SK-N-SH (cell line): ENCODE measurements around the gene SDF2L1. TPM values are rescaled to one million over a fixed set of nuclear protein-coding genes. Genes with fewer than 3 reads are reported as not detected.

Experiments used
- CTCF ChIA-PET: fragments of 300-600, 350-600 bp; formaldehyde crosslinking; extraction: SDS; loops from one replicate; lab custom pipeline; 2021; lab: Yijun Ruan, JAX
- POLR2A ChIA-PET: fragments of 350-600 bp; sonication (Branson Sonifier 250); formaldehyde crosslinking; extraction: SDS; loops from one replicate; lab custom pipeline; 2020; ENCODE audit warnings: antibody characterized with exemption, inconsistent platforms; lab: Yijun Ruan, JAX
- DNase-seq: peaks from one replicate; pipeline ENCODE4 v3.0.0; 2012
- H2AFZ ChIP-seq: fragments of 200-600 bp; sonication (generic); 2 replicates; pipeline ENCODE4 v1.8.1; 2016; ENCODE audit warnings: antibody characterized with exemption, mild to moderate bottlenecking, low read depth
- H3F3A ChIP-seq: fragments of 200-600 bp; sonication (generic); replicated peaks from 2 replicates; pipeline ENCODE3; 2016; ENCODE audit warnings: antibody characterized with exemption, mild to moderate bottlenecking; ENCODE audit not compliant: insufficient read depth
- H3K27ac ChIP-seq, 2 experiments: fragments of 200-500 bp in 1 of 2; fragments of 200-600 bp in 1 of 2; sonication (Bioruptor generic) in 1 of 2; sonication (generic), shearing (Covaris generic) in 1 of 2; 2 replicates each; pipeline versions ENCODE4 v1.5.1 to v1.6.1; 2014 to 2016; ENCODE audit warnings: low read depth in 2 of 2, inconsistent platforms in 1 of 2, low read length in 1 of 2, mild to moderate bottlenecking in 1 of 2, mixed read lengths in 1 of 2
- H3K27me3 ChIP-seq: fragments of 200-600 bp; sonication (generic), shearing (Covaris generic); 2 replicates; pipeline ENCODE4 v1.6.1; 2016; ENCODE audit warnings: mixed run types; ENCODE audit not compliant: insufficient read depth
- H3K36me3 ChIP-seq, 2 experiments: fragments of 200-500 bp in 1 of 2; fragments of 200-600 bp in 1 of 2; sonication (Bioruptor generic) in 1 of 2; sonication (generic) in 1 of 2; replicated peaks in 1 of 2; 2 replicates each; pipeline versions ENCODE3 to v1.5.1; 2014 to 2016; ENCODE audit warnings: low read length in 1 of 2, mild to moderate bottlenecking in 1 of 2; ENCODE audit not compliant: insufficient read depth in 2 of 2, control insufficient read depth in 1 of 2
- H3K4me1 ChIP-seq, 2 experiments: fragments of 200-500 bp in 1 of 2; fragments of 200-600 bp in 1 of 2; sonication (Bioruptor generic) in 1 of 2; sonication (generic), shearing (Covaris generic) in 1 of 2; 2 replicates each; pipeline versions ENCODE4 v1.5.1 to v1.6.1; 2014 to 2016; ENCODE audit warnings: low read depth in 1 of 2, low read length in 1 of 2, mixed run types in 1 of 2; ENCODE audit not compliant: insufficient read depth in 2 of 2, control insufficient read depth in 1 of 2
- H3K4me2 ChIP-seq: fragments of 200-600 bp; sonication (generic), shearing (Covaris generic); 2 replicates; pipeline ENCODE4 v1.6.1; 2017; ENCODE audit warnings: mixed run types
- H3K4me3 ChIP-seq, 2 experiments: fragments of 200-500 bp in 1 of 2; fragments of 200-600 bp in 1 of 2; sonication (Bioruptor generic) in 1 of 2; sonication (generic), shearing (Covaris generic) in 1 of 2; 2 replicates each; pipeline versions ENCODE4 v1.5.1 to v1.8.1; 2014 to 2016; ENCODE audit warnings: low read depth in 2 of 2, inconsistent platforms in 1 of 2, low read length in 1 of 2, mild to moderate bottlenecking in 1 of 2, mixed read lengths in 1 of 2, moderate library complexity in 1 of 2
- H3K79me2 ChIP-seq: fragments of 200-600 bp; sonication (generic); 2 replicates; pipeline ENCODE4 v1.8.1; 2017; ENCODE audit warnings: mild to moderate bottlenecking; ENCODE audit not compliant: insufficient read depth
- H3K9ac ChIP-seq: fragments of 200-600 bp; sonication (generic); 2 replicates; pipeline ENCODE4 v1.6.1; 2017; ENCODE audit warnings: mixed run types
- H3K9me2 ChIP-seq: fragments of 200-600 bp; sonication (generic); 2 replicates; pipeline ENCODE4 v1.6.1; 2017; ENCODE audit warnings: mixed run types
- H3K9me3 ChIP-seq: fragments of 200-600 bp; sonication (generic); 2 replicates; pipeline ENCODE4 v1.6.1; 2017; ENCODE audit warnings: mixed run types, mild to moderate bottlenecking, moderate library complexity
- H4K20me1 ChIP-seq: fragments of 200-600 bp; sonication (generic); 2 replicates; pipeline ENCODE4 v1.6.1; 2017; ENCODE audit warnings: mild to moderate bottlenecking, mixed run types; ENCODE audit not compliant: insufficient read depth
- ELF1 ChIP-seq: IDR thresholded peaks from 2 replicates; pipeline ENCODE4 v1.4.0; 2012
- EP300 ChIP-seq, 2 experiments: IDR thresholded peaks; 2 replicates each; pipeline versions ENCODE4 v1.4.0 to v1.6.1; 2012; ENCODE audit warnings: borderline replicate concordance in 1 of 2, low read depth in 1 of 2, low read length in 1 of 2
- EZH2phosphoT487 ChIP-seq: fragments of 200-600 bp; sonication (generic); IDR thresholded peaks from 2 replicates; pipeline ENCODE4 v1.6.1; 2017; ENCODE audit warnings: low read depth, mixed run types, mild to moderate bottlenecking, antibody characterized with exemption, moderate library complexity, borderline replicate concordance
- FOSL2 ChIP-seq: IDR thresholded peaks from 2 replicates; pipeline ENCODE4 v1.4.0; 2012; ENCODE audit warnings: low read depth, mild to moderate bottlenecking, moderate library complexity, borderline replicate concordance
- FOXJ3 ChIP-seq: sonication (generic); formaldehyde crosslinking; IDR thresholded peaks from 2 replicates; pipeline ENCODE4 v1.5.1; 2020; ENCODE audit warnings: mild to moderate bottlenecking, missing genetic modification reagents
- FOXM1 ChIP-seq: IDR thresholded peaks from 2 replicates; pipeline ENCODE4 v1.4.0; 2012; ENCODE audit warnings: low read depth, mild to moderate bottlenecking
- GABPA ChIP-seq: IDR thresholded peaks from 2 replicates; pipeline ENCODE4 v1.4.0; 2012; ENCODE audit warnings: low read depth, mild to moderate bottlenecking
- GATA2 ChIP-seq: sonication (generic); formaldehyde crosslinking; IDR thresholded peaks from 2 replicates; pipeline ENCODE4 v1.5.0; 2020; ENCODE audit warnings: mild to moderate bottlenecking, missing genetic modification reagents
- JUND ChIP-seq: IDR thresholded peaks from 2 replicates; pipeline ENCODE4 v1.4.0; 2012
- MEF2A ChIP-seq: IDR thresholded peaks from 2 replicates; pipeline ENCODE4 v1.4.0; 2012; ENCODE audit warnings: low read depth, borderline replicate concordance
- MXI1 ChIP-seq: IDR thresholded peaks from 2 replicates; pipeline ENCODE4 v1.6.1; 2012; ENCODE audit warnings: mild to moderate bottlenecking, low read depth, low read length, improper control_type of control experiment
- NRF1 ChIP-seq: IDR thresholded peaks from 2 replicates; pipeline ENCODE4 v1.6.1; 2012; ENCODE audit warnings: low read depth, mild to moderate bottlenecking, low read length
- POLR2AphosphoS5 ChIP-seq: IDR thresholded peaks from 2 replicates; pipeline ENCODE4 v1.6.1; 2012; ENCODE audit warnings: low read depth, low read length
- RAD21 ChIP-seq: IDR thresholded peaks from 2 replicates; pipeline ENCODE4 v1.6.1; 2012; ENCODE audit warnings: mild to moderate bottlenecking, low read length
- RCOR1 ChIP-seq: fragments of 150-350 bp; IDR thresholded peaks from 2 replicates; pipeline ENCODE4 v1.6.1; 2017; ENCODE audit warnings: antibody characterized with exemption, low read length
- RXRA ChIP-seq: IDR thresholded peaks from 2 replicates; pipeline ENCODE4 v1.4.0; 2012; ENCODE audit warnings: low read depth, mild to moderate bottlenecking, borderline replicate concordance
- SIN3A ChIP-seq: IDR thresholded peaks from 2 replicates; pipeline ENCODE4 v1.6.1; 2012; ENCODE audit warnings: low read depth, mild to moderate bottlenecking, low read length, moderate library complexity, borderline replicate concordance
- SMC3 ChIP-seq: IDR thresholded peaks from 2 replicates; pipeline ENCODE4 v1.6.1; 2012; ENCODE audit warnings: low read depth, low read length, improper control_type of control experiment
- TAF1 ChIP-seq: IDR thresholded peaks from 2 replicates; pipeline ENCODE4 v1.6.1; 2012; ENCODE audit warnings: low read depth, mild to moderate bottlenecking, low read length, moderate library complexity, borderline replicate concordance
- TCF12 ChIP-seq: IDR thresholded peaks from 2 replicates; pipeline ENCODE4 v1.4.0; 2012
- TEAD4 ChIP-seq: IDR thresholded peaks from 2 replicates; pipeline ENCODE4 v1.4.0; 2012; ENCODE audit warnings: mild to moderate bottlenecking, borderline replicate concordance; ENCODE audit not compliant: insufficient read depth
- YY1 ChIP-seq: IDR thresholded peaks from 2 replicates; pipeline ENCODE4 v1.4.0; 2012; ENCODE audit warnings: low read depth, mild to moderate bottlenecking
- WGBS: methylation state at CpG from one replicate; pipeline ENCODE4 v1.1.6; 2017; ENCODE audit warnings: low lambda C conversion rate; 5-methylcytosine and 5-hydroxymethylcytosine counted together
- polyA plus RNA-seq, 3 experiments: library from polyadenylated mRNA; depleted of rRNA; stranded (reverse); fragments of >200 nt; gene quantifications; 2 replicates each; pipeline ENCODE4 v1.2.3, GENCODE V29; 2012
- TF ChIP-seq, protein P1 (sequence below): fragments of 200-600 bp; sonication (generic); IDR thresholded peaks from 2 replicates; pipeline ENCODE4 v1.6.1; 2017; ENCODE audit warnings: antibody characterized with exemption, mild to moderate bottlenecking, moderate library complexity
- TF ChIP-seq, protein P2 (sequence below): IDR thresholded peaks from 2 replicates; pipeline ENCODE4 v1.4.0; 2012; ENCODE audit warnings: low read depth, borderline replicate concordance
- TF ChIP-seq, protein P3 (sequence below): IDR thresholded peaks from 2 replicates; pipeline ENCODE4 v1.4.0; 2012; ENCODE audit warnings: low read depth
- TF ChIP-seq, protein P4 (sequence below): fragments of 150-350 bp; IDR thresholded peaks from 2 replicates; pipeline ENCODE4 v1.6.1; 2016; ENCODE audit warnings: mild to moderate bottlenecking, low read depth, low read length
- TF ChIP-seq, protein P5 (sequence below): fragments of 150-350 bp; IDR thresholded peaks from 2 replicates; pipeline ENCODE4 v1.6.1; 2017; ENCODE audit warnings: antibody characterized with exemption, low read length, low read depth, borderline replicate concordance
- TF ChIP-seq, protein P6 (sequence below): IDR thresholded peaks from 2 replicates; pipeline ENCODE4 v1.4.0; 2012; ENCODE audit warnings: low read depth, borderline replicate concordance

Gene SDF2L1
- polyA plus RNA-seq, 1 of the 3 experiments (the other 2 are of a cell fraction) = 60.9 TPM

DNA sequence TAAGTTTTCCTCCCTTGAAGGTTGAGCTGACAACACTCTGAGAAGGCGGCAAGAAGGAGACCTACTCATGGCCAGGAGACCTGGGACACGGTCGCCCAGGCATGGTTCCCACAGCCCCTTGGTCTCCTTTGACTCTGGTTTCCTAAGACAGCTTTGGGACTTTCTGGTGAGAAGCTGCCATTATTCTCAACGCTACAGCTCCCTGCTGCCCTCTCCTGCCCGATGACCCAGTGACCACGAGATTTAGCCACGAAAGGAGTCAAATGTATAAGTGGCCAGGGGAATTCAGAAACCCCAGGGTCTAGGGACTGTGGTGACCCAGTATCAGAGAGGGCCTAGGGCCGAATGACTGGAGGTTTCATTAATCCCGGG, 699 bp upstream of the SDF2L1 start:
- H3K4me2 ChIP-seq = peak overlapping the region; percentile 97
- TF ChIP-seq RCOR1 (no peak), RAD21 (peak; percentile 61), FOSL2 (no peak), TEAD4 (no peak), EZH2phosphoT487 (no peak), POLR2AphosphoS5 (no peak), GABPA (no peak), RXRA (no peak), MXI1 (peak; percentile 83; the same call in 1 of the 2 replicates), JUND (no peak), ELF1 (no peak), TAF1 (no peak), NRF1 (no peak), MEF2A (no peak), EP300 (IDR thresholded peaks at IDR 0.05; ENCODE audit: borderline replicate concordance in 1 of 2, low read depth in 1 of 2, low read length in 1 of 2) (no peak), FOXJ3 (CRISPR knock-in tag) (no peak), FOXM1 (no peak), TCF12 (no peak), YY1 (no peak), SMC3 (peak; percentile 36), GATA2 (no peak), SIN3A (no peak)
- TF ChIP-seq, protein P1, sequence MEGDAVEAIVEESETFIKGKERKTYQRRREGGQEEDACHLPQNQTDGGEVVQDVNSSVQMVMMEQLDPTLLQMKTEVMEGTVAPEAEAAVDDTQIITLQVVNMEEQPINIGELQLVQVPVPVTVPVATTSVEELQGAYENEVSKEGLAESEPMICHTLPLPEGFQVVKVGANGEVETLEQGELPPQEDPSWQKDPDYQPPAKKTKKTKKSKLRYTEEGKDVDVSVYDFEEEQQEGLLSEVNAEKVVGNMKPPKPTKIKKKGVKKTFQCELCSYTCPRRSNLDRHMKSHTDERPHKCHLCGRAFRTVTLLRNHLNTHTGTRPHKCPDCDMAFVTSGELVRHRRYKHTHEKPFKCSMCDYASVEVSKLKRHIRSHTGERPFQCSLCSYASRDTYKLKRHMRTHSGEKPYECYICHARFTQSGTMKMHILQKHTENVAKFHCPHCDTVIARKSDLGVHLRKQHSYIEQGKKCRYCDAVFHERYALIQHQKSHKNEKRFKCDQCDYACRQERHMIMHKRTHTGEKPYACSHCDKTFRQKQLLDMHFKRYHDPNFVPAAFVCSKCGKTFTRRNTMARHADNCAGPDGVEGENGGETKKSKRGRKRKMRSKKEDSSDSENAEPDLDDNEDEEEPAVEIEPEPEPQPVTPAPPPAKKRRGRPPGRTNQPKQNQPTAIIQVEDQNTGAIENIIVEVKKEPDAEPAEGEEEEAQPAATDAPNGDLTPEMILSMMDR = peak; percentile 62
- TF ChIP-seq, protein P2, sequence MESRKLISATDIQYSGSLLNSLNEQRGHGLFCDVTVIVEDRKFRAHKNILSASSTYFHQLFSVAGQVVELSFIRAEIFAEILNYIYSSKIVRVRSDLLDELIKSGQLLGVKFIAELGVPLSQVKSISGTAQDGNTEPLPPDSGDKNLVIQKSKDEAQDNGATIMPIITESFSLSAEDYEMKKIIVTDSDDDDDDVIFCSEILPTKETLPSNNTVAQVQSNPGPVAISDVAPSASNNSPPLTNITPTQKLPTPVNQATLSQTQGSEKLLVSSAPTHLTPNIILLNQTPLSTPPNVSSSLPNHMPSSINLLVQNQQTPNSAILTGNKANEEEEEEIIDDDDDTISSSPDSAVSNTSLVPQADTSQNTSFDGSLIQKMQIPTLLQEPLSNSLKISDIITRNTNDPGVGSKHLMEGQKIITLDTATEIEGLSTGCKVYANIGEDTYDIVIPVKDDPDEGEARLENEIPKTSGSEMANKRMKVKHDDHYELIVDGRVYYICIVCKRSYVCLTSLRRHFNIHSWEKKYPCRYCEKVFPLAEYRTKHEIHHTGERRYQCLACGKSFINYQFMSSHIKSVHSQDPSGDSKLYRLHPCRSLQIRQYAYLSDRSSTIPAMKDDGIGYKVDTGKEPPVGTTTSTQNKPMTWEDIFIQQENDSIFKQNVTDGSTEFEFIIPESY = no peak
- TF ChIP-seq, protein P3, sequence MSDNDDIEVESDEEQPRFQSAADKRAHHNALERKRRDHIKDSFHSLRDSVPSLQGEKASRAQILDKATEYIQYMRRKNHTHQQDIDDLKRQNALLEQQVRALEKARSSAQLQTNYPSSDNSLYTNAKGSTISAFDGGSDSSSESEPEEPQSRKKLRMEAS = no peak; the same call in 1 of the 2 replicates
- TF ChIP-seq, protein P4, sequence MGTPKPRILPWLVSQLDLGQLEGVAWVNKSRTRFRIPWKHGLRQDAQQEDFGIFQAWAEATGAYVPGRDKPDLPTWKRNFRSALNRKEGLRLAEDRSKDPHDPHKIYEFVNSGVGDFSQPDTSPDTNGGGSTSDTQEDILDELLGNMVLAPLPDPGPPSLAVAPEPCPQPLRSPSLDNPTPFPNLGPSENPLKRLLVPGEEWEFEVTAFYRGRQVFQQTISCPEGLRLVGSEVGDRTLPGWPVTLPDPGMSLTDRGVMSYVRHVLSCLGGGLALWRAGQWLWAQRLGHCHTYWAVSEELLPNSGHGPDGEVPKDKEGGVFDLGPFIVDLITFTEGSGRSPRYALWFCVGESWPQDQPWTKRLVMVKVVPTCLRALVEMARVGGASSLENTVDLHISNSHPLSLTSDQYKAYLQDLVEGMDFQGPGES = no peak
- TF ChIP-seq, protein P5, sequence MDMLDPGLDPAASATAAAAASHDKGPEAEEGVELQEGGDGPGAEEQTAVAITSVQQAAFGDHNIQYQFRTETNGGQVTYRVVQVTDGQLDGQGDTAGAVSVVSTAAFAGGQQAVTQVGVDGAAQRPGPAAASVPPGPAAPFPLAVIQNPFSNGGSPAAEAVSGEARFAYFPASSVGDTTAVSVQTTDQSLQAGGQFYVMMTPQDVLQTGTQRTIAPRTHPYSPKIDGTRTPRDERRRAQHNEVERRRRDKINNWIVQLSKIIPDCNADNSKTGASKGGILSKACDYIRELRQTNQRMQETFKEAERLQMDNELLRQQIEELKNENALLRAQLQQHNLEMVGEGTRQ = no peak
- TF ChIP-seq, protein P6, sequence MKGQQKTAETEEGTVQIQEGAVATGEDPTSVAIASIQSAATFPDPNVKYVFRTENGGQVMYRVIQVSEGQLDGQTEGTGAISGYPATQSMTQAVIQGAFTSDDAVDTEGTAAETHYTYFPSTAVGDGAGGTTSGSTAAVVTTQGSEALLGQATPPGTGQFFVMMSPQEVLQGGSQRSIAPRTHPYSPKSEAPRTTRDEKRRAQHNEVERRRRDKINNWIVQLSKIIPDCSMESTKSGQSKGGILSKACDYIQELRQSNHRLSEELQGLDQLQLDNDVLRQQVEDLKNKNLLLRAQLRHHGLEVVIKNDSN = no peak
- TF ChIP-seq, all 33 proteins: peak for 4
- Histone ChIP-seq H3K4me3 (peak overlapping the region; percentile 70 to 75), H3K9ac (peak overlapping the region; percentile 56; the same call in 1 of the 2 replicates), H3K79me2 (0 out of 2 replicates have a peak, but pooled peaks cover 3% of the 10 kb centered on the region), H3K36me3 (peaks cover 0 to 2% of the 10 kb centered on the region in 2 experiments), H4K20me1 (no peaks in the 10 kb centered on the region), H3K27ac (peak overlapping the region; percentile 32 to 54; a peak in 3 of 4 replicates), H3K27me3 (no peaks in the 10 kb centered on the region), H3K4me1 (peaks cover 5 to 19% of the 10 kb centered on the region in 2 experiments; a peak in 2 of 4 replicates), H2AFZ (peak overlapping the region; percentile 96), H3K9me3 (no peaks in the 10 kb centered on the region), H3K9me2 (no peaks in the 10 kb centered on the region), H3F3A (peaks cover 18% of the 10 kb centered on the region)
- WGBS = 9% methylated on average over 8 of the region's 9 CpGs
- ChIA-PET POLR2A (interaction anchor here (1.2 to 2.9 kb wide), 5 partner anchors 9 to 25 kb away, joined by 4 to 20 read pairs (median 9); partner anchors contain the start of genes CCDC116, PPIL2 and YDJC), CTCF (interaction anchor here (0.8 to 8.3 kb wide), 9 partner anchors 14 to 58 kb away, joined by 3 to 145 read pairs (median 3); partner anchors contain the start of genes CCDC116 and YDJC)
- DNase-seq = peak; percentile 76
